ENCODE data around the gene NEDD4.

DNA sequence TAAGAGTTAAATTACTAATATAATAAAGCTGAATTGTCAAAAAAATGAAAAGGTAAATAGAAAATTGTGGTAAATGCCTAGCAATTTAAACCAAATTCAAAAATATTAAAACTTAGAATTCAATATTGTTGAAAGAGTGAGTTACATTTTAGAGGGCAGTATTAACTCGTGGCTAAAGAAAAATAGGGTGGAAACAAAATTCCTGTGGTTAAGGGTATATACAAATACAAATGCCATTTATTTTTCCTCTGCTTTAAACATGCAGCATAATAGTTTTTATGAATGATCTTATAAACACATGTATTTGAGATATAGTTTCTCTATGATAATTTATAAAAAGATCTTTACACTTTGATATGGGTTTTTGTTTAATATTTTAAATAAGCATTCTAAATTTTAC lies 79.0 kb downstream of the NEDD4 start:
- TF ChIP-seq POLR2A (IDR thresholded peaks at IDR 0.05; ENCODE audit: extremely low read depth, insufficient read length) (no peak), MYC (IDR thresholded peaks at IDR 0.05; ENCODE audit: low read depth, low read length) (no peak)
- TF ChIP-seq, protein P1, sequence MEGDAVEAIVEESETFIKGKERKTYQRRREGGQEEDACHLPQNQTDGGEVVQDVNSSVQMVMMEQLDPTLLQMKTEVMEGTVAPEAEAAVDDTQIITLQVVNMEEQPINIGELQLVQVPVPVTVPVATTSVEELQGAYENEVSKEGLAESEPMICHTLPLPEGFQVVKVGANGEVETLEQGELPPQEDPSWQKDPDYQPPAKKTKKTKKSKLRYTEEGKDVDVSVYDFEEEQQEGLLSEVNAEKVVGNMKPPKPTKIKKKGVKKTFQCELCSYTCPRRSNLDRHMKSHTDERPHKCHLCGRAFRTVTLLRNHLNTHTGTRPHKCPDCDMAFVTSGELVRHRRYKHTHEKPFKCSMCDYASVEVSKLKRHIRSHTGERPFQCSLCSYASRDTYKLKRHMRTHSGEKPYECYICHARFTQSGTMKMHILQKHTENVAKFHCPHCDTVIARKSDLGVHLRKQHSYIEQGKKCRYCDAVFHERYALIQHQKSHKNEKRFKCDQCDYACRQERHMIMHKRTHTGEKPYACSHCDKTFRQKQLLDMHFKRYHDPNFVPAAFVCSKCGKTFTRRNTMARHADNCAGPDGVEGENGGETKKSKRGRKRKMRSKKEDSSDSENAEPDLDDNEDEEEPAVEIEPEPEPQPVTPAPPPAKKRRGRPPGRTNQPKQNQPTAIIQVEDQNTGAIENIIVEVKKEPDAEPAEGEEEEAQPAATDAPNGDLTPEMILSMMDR (IDR thresholded peaks at IDR 0.05; ENCODE audit: low read depth, low read length), result no peak
- TF ChIP-seq, protein P2, sequence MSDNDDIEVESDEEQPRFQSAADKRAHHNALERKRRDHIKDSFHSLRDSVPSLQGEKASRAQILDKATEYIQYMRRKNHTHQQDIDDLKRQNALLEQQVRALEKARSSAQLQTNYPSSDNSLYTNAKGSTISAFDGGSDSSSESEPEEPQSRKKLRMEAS (IDR thresholded peaks at IDR 0.05; ENCODE audit: low read depth, low read length), result no peak

All from NB4 (cell line).